ENCODE data around the gene TMEM167A. TPM values are rescaled to one million over a fixed set of nuclear protein-coding genes. Genes with fewer than 3 reads are reported as not detected.
A peak's percentile ranks its signal among the peaks of the same experiment; 100 is the strongest.

TMEM167A gene
- total RNA-seq, 6 experiments from 2014 or later: 22.4 to 48.4 (median 39.0) TPM

DNA sequence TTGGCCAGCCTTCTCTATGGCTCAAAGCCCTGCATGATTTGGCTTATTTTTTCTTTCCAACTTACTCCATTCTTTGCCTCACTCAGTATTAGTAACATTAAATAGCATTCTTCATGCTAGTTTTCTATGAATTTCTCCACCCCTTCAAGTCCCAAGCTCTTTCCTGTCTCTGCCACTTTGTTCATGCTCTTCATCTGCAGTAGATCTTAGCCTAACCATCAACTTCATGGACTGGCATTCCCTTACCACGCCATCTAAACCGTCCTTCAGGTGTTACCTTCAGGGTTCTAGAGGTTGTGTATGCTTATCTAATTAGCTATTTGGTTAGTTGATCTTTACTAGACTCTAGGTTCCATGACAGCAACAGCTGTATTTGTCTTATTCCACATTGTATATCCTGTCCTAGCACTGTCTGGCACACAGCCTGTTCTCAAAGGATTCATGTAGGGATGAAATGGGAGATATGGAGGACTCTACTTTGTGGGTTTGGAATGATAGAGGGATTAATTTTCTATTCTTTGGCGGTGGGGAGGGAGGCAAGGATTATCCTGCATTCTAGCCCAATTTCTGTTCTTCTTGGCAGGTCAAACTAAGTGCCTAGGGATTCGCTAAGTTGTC is 26.4 kb downstream of the TMEM167A start:
- Histone ChIP-seq H3K27ac (no peak overlapping the region), H3K4me3 (no peak overlapping the region), H3K4me1 (no peaks in the 10 kb centered on the region), H3K9me3 (no peaks in the 10 kb centered on the region), H3K36me3 (peaks cover 0 to 6% (median 2%) of the 10 kb centered on the region in 4 donors), H3K27me3 (no peaks in the 10 kb centered on the region)
- DNase-seq (no peak), ATAC-seq (no peak)
- whole genome bisulfite sequencing (ENCODE audit: insufficient coverage, low coverage, low lambda C conversion rate, missing lambda C conversion rate): 92% methylated on average over 3 of the region's 4 CpGs
- TF ChIP-seq, protein P1, sequence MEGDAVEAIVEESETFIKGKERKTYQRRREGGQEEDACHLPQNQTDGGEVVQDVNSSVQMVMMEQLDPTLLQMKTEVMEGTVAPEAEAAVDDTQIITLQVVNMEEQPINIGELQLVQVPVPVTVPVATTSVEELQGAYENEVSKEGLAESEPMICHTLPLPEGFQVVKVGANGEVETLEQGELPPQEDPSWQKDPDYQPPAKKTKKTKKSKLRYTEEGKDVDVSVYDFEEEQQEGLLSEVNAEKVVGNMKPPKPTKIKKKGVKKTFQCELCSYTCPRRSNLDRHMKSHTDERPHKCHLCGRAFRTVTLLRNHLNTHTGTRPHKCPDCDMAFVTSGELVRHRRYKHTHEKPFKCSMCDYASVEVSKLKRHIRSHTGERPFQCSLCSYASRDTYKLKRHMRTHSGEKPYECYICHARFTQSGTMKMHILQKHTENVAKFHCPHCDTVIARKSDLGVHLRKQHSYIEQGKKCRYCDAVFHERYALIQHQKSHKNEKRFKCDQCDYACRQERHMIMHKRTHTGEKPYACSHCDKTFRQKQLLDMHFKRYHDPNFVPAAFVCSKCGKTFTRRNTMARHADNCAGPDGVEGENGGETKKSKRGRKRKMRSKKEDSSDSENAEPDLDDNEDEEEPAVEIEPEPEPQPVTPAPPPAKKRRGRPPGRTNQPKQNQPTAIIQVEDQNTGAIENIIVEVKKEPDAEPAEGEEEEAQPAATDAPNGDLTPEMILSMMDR (IDR thresholded peaks at IDR 0.05): no peak
- no peak for TF ChIP-seq POLR2A (IDR thresholded peaks at IDR 0.05)
- intact Hi-C loops (cut with DNase I): no loop called here

DNA sequence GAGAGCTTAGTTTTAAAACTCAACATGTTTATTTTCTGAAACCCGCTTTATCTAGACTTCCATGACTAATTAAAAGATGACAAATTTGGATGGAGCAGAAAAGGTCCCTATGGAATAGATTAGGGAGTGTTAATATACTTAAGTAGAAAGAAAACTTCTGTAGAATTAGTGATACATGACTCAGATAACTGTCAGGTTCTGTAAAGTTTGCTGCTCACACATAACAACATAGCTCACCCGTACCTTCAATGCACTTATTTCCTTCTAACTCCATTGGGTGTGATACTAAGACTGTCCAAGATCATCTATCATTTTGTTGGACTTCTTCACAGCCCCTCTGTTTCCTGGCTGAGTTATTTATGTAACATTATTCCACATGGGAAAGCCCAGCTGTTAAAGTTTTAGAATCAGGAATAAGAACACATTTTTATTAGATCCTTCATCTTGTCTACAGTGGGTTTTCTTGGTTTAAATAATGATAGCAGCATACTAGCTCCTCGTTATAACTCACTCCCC is 27.8 kb downstream of the TMEM167A start:
- no peak for TF ChIP-seq POLR2A (IDR thresholded peaks at IDR 0.05)
- TF ChIP-seq, protein P1 (IDR thresholded peaks at IDR 0.05): no peak
- Histone ChIP-seq H3K27ac (no peak overlapping the region), H3K36me3 (peaks cover 0 to 6% (median 2%) of the 10 kb centered on the region in 4 donors), H3K4me1 (no peaks in the 10 kb centered on the region), H3K9me3 (no peaks in the 10 kb centered on the region), H3K27me3 (no peaks in the 10 kb centered on the region), H3K4me3 (no peak overlapping the region)
- ATAC-seq (no peak), DNase-seq (no peak)
- WGBS (ENCODE audit: insufficient coverage, low coverage, low lambda C conversion rate, missing lambda C conversion rate): 84% methylated on average over 3 of the region's 3 CpGs
- intact Hi-C loops (cut with DNase I): no loop called here

DNA sequence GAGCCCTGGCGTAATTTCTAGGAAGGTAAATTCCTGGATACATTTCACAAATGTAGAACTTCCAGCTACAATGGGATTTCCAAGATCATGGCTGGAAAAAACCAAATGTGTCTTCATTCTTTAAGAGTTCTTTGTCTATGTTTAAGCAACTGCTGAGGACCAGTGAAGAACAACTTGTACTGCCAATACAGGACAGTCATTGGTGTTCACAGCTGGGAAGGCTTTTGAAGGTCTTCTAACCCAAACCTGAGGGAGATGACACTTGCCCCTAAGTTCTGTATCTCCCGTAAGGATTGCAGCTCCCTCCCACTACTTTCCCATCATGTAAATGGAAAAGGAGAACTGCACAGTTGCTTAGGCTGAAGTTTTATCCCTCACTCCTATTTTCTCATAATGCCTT is 28.4 kb downstream of the TMEM167A start:
- no peak overlapping the region for H3K4me3 ChIP-seq
- DNase-seq (no peak), ATAC-seq (no peak)
- no peak overlapping the region for H3K27ac ChIP-seq
- no peaks in the 10 kb centered on the region for H3K27me3 ChIP-seq
- H3K36me3 ChIP-seq: peaks cover 0 to 6% (median 1%) of the 10 kb centered on the region in 4 donors
- 100% methylated on average over 2 of the region's 2 CpGs for WGBS (ENCODE audit: insufficient coverage, low coverage, low lambda C conversion rate, missing lambda C conversion rate)
- H3K4me1 ChIP-seq: no peaks in the 10 kb centered on the region
- intact Hi-C loops (cut with DNase I): no loop called here
- H3K9me3 ChIP-seq: no peaks in the 10 kb centered on the region
- no peak for TF ChIP-seq POLR2A (IDR thresholded peaks at IDR 0.05)

DNA sequence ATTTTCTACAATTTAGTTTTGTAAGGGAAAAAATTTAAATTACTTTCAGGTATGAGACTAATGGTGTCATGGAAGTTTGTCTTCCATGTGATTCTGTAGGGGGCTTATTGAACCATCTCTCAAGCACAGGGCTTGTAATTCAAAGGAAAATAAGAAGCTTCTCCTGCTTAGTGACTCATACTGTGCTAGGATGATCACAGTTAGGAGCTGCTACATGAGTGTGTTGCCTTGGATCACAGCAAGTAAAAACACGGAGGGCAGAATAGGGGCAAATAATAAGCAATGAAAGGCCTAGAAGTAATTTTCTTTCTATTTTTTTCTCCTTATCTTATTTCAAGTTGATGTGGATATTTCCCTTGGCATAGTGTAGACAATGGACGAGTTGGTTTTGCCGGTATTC is 28.9 kb downstream of the TMEM167A start:
- H3K36me3 ChIP-seq: peaks cover 0 to 6% (median 0%) of the 10 kb centered on the region in 4 donors
- no peak for DNase-seq
- WGBS (ENCODE audit: insufficient coverage, low coverage, low lambda C conversion rate, missing lambda C conversion rate): 81% methylated on average over 3 of the region's 3 CpGs
- H3K4me3 ChIP-seq: no peak overlapping the region
- H3K27me3 ChIP-seq: no peaks in the 10 kb centered on the region
- intact Hi-C loops (cut with DNase I): no loop called here
- no peak overlapping the region for H3K27ac ChIP-seq
- ATAC-seq: no peak
- H3K9me3 ChIP-seq: no peaks in the 10 kb centered on the region
- peaks cover 0 to under 1% (median 0%) of the 10 kb centered on the region in 4 donors for H3K4me1 ChIP-seq
- TF ChIP-seq POLR2A (IDR thresholded peaks at IDR 0.05): no peak
- TF ChIP-seq, protein P1 (IDR thresholded peaks at IDR 0.05): no peak

DNA sequence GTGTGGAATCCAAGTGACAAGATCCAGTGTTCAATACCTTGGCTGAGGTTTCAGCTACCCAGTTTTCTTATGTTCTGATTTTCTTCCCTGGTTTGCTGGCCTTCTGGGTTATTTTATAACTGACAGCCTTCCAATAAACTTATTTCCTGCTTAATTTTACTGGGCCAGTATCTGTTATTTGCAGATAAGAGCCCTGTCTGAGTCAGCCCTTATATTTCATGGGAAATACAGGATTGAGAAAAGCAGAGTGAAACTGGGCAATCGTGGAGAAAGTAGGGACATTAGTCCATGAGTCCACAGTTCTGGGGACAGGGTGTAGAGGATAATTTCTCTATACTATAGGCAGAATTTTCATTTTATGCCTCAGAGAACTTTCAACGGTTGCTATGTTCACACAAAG is 32.3 kb downstream of the TMEM167A start:
- DNase-seq: no peak
- WGBS (ENCODE audit: insufficient coverage, low coverage, low lambda C conversion rate, missing lambda C conversion rate): 45% methylated on average over 2 of the region's 2 CpGs
- no peak overlapping the region for H3K4me3 ChIP-seq
- peaks cover 0 to 7% (median 3%) of the 10 kb centered on the region in 4 donors for H3K4me1 ChIP-seq
- no peak overlapping the region for H3K27ac ChIP-seq
- intact Hi-C loops (cut with DNase I): no loop called here
- no peaks in the 10 kb centered on the region for H3K27me3 ChIP-seq
- peak in 1 of 4 donors; percentile 60 for ATAC-seq
- no peaks in the 10 kb centered on the region for H3K36me3 ChIP-seq
- TF ChIP-seq POLR2A (IDR thresholded peaks at IDR 0.05): no peak
- TF ChIP-seq, protein P1 (IDR thresholded peaks at IDR 0.05): no peak
- H3K9me3 ChIP-seq: no peaks in the 10 kb centered on the region

Data from right lobe of liver (tissue), 6 donors.